Thoracic aorta (tissue), 2 donors: ENCODE data around the gene PAK4. TPM values are rescaled to one million over a fixed set of nuclear protein-coding genes. Genes with fewer than 3 reads are reported as not detected.

ENCODE experiments used
- ATAC-seq: fragments of 150-250 bp; one replicate; pipeline ENCODE4 v1.8.0; 2017; ENCODE audit warnings: low read depth; ENCODE audit not compliant: insufficient number of reproducible peaks, low FRiP score
- DNase-seq: peaks from one replicate; pipeline ENCODE4 v3.0.0-alpha.2; 2020; ENCODE audit warnings: low spot score
- H3K27ac ChIP-seq, 2 donors: fragments of 200-600 bp; sonication (generic); 1 replicate in 1 of 2; 2 replicates in 1 of 2; pipeline ENCODE4 v1.5.1; 2016; ENCODE audit warnings: mild to moderate bottlenecking in 2 of 2, moderate library complexity in 2 of 2
- H3K27me3 ChIP-seq: fragments of 200-600 bp; sonication (generic); replicated peaks from 2 replicates; pipeline ENCODE4 v1.6.0; 2016; ENCODE audit warnings: mild to moderate bottlenecking; ENCODE audit not compliant: insufficient read depth
- H3K36me3 ChIP-seq: fragments of 200-600 bp; sonication (generic); one replicate; pipeline ENCODE4 v1.5.1; 2016
- H3K4me1 ChIP-seq, 2 donors: fragments of 200-600 bp; sonication (generic); 1 replicate in 1 of 2; 2 replicates in 1 of 2; pipeline versions ENCODE4 v1.5.1 to v1.6.0; 2016; ENCODE audit warnings: low read depth in 2 of 2, mild to moderate bottlenecking in 1 of 2; ENCODE audit not compliant: control insufficient read depth in 1 of 2
- H3K4me3 ChIP-seq: fragments of 200-600 bp; sonication (generic); 2 replicates; pipeline ENCODE4 v1.5.1; 2016; ENCODE audit warnings: mild to moderate bottlenecking
- H3K9me3 ChIP-seq: fragments of 200-600 bp; sonication (generic); 2 replicates; pipeline ENCODE4 v1.5.1; 2016
- CTCF ChIP-seq: fragments of 200-600 bp; sonication (generic); IDR thresholded peaks from one replicate; pipeline ENCODE4 v1.5.1; 2019; ENCODE audit warnings: antibody characterized with exemption
- total RNA-seq, 2 donors: library from RNA; depleted of rRNA; stranded (reverse); fragments of >200 nt; gene quantifications; one replicate each; pipeline versions ENCODE4 v1.1.0 to v1.2.3, GENCODE V29; 2016

Gene PAK4
- total RNA-seq: 1 to 10 TPM; 7.4 to 8.7 TPM

- DNase-seq: peak; percentile 96
- Histone ChIP-seq H3K4me1 (peaks cover 8 to 34% of the 10 kb centered on the region in 2 donors), H3K27ac (peak within 1 kb of the TSS; percentile 50 to 69)
These were observed at the start of gene PAK4 for GRCh38 chr19:39125554-39126311. Gene PAK4, plus strand, starts transcription at chr19:39125786. Its CDS starts 43,768 bp downstream, at chr19:39169554.

GRCh38 chr19:39077323-39077722 lies 48.3 kb upstream of the PAK4 start:
- no peak overlapping the region for H3K27ac ChIP-seq
- H3K27me3 ChIP-seq: no peaks in the 10 kb centered on the region
- no peak for DNase-seq
- ATAC-seq: no peak
- TF ChIP-seq CTCF: no peak
- no peaks in the 10 kb centered on the region for H3K9me3 ChIP-seq
- no peaks in the 10 kb centered on the region for H3K36me3 ChIP-seq
- no peaks in the 10 kb centered on the region for H3K4me1 ChIP-seq
- no peak overlapping the region for H3K4me3 ChIP-seq

More at GRCh38 chr19:39125554-39126311, at the start of gene PAK4:
- H3K36me3 ChIP-seq: no peaks in the 10 kb centered on the region
- no peak for TF ChIP-seq CTCF
- peak within 1 kb of the TSS; percentile 96 for H3K4me3 ChIP-seq
- peak; percentile 76 for ATAC-seq
- no peaks in the 10 kb centered on the region for H3K27me3 ChIP-seq
- no peaks in the 10 kb centered on the region for H3K9me3 ChIP-seq

GRCh38 chr19:39078436-39079200 lies 47.0 kb upstream of the PAK4 start:
- Histone ChIP-seq H3K27ac (no peak overlapping the region), H3K9me3 (no peaks in the 10 kb centered on the region), H3K4me1 (peaks cover 4 to 7% of the 10 kb centered on the region in 2 donors), H3K4me3 (no peak overlapping the region), H3K36me3 (no peaks in the 10 kb centered on the region), H3K27me3 (no peaks in the 10 kb centered on the region)
- no peak for DNase-seq
- no peak for TF ChIP-seq CTCF
- ATAC-seq: no peak

- ATAC-seq (no peak), DNase-seq (no peak)
- Histone ChIP-seq H3K27me3 (no peaks in the 10 kb centered on the region), H3K27ac (no peak overlapping the region), H3K4me3 (no peak overlapping the region), H3K9me3 (no peaks in the 10 kb centered on the region), H3K4me1 (peaks cover 7 to 10% of the 10 kb centered on the region in 2 donors), H3K36me3 (no peaks in the 10 kb centered on the region)
- no peak for TF ChIP-seq CTCF
These were observed 45.2 kb upstream of the PAK4 start for GRCh38 chr19:39080431-39080830.

- no peak for TF ChIP-seq CTCF
- Histone ChIP-seq H3K4me3 (no peak overlapping the region), H3K9me3 (no peaks in the 10 kb centered on the region), H3K36me3 (no peaks in the 10 kb centered on the region), H3K4me1 (peaks cover 7 to 10% of the 10 kb centered on the region in 2 donors), H3K27me3 (no peaks in the 10 kb centered on the region), H3K27ac (no peak overlapping the region)
- ATAC-seq: no peak
- no peak for DNase-seq
These were observed 43.4 kb upstream of the PAK4 start for GRCh38 chr19:39082167-39082566.
